Esophagus muscularis mucosa (tissue), 4 donors: ENCODE measurements around the gene SSR1. TPM values are rescaled to one million over a fixed set of nuclear protein-coding genes. Genes with fewer than 3 reads are reported as not detected.

ENCODE experiments used
- DNase-seq: peaks from one replicate; pipeline ENCODE4 v3.0.0-alpha.2; 2017; ENCODE audit errors: extremely low spot score
- H3K27ac ChIP-seq, 4 donors: fragments of 200-600 bp; sonication (generic); replicated peaks in 1 of 4; 1 replicate in 3 of 4; 2 replicates in 1 of 4; pipeline ENCODE4 v1.5.1; 2016 to 2019; ENCODE audit warnings: mild to moderate bottlenecking in 1 of 4
- H3K27me3 ChIP-seq, 4 donors: fragments of 200-600 bp; sonication (generic); one replicate each; pipeline versions ENCODE4 v1.5.1 to v1.6.0; 2016 to 2019
- H3K36me3 ChIP-seq, 4 donors: fragments of 200-600 bp; sonication (generic); one replicate each; pipeline ENCODE4 v1.5.1; 2016 to 2019
- H3K4me1 ChIP-seq, 4 donors: fragments of 200-600 bp; sonication (generic); one replicate each; pipeline ENCODE4 v1.5.1; 2016 to 2019
- H3K4me3 ChIP-seq, 4 donors: fragments of 200-600 bp; sonication (generic); 1 replicate in 2 of 4; 2 replicates in 2 of 4; pipeline ENCODE4 v1.5.1; 2016 to 2019; ENCODE audit warnings: mild to moderate bottlenecking in 4 of 4, moderate library complexity in 1 of 4
- H3K9me3 ChIP-seq, 4 donors: fragments of 200-600 bp; sonication (generic); 1 replicate in 3 of 4; 2 replicates in 1 of 4; pipeline ENCODE4 v1.5.1; 2016 to 2019
- EP300 ChIP-seq: sonication (generic); formaldehyde crosslinking; IDR thresholded peaks from one replicate; pipeline ENCODE4 v1.6.1; 2017; ENCODE audit warnings: antibody characterized with exemption
- POLR2A ChIP-seq: fragments of 450-650 bp; IDR thresholded peaks from one replicate; pipeline ENCODE4 v1.6.1; 2017; ENCODE audit warnings: antibody characterized with exemption, moderate library complexity, mild to moderate bottlenecking, low read depth
- POLR2AphosphoS5 ChIP-seq, 2 donors: sonication (generic); formaldehyde crosslinking; IDR thresholded peaks; one replicate each; pipeline ENCODE4 v1.6.1; 2017; ENCODE audit warnings: antibody characterized with exemption in 2 of 2
- WGBS: methylation state at CpG from one replicate; pipeline ENCODE4 v1.1.5; 2018; 5-methylcytosine and 5-hydroxymethylcytosine counted together
- intact Hi-C: fragments of 100-400 bp; cut with DNase I; formaldehyde crosslinking; loops from one replicate; pipeline ENCODE4 v1.15.1; 2023
- total RNA-seq, 4 donors: library from RNA; depleted of rRNA; stranded (reverse); fragments of >200 nt; gene quantifications; one replicate each; pipeline versions ENCODE4 v1.1.0 to v1.2.1, GENCODE V29; 2016
- TF ChIP-seq, protein P1 (sequence below), 3 experiments: fragments of 200-600 bp in 2 of 3; fragments of 450-650 bp in 1 of 3; sonication (generic) in 2 of 3; IDR thresholded peaks; one replicate each; pipeline ENCODE4 v1.5.1; 2017 to 2019; ENCODE audit warnings: antibody characterized with exemption in 3 of 3, mild to moderate bottlenecking in 2 of 3, moderate library complexity in 1 of 3

Gene SSR1
- total RNA-seq, 4 donors from 2014 or later: 29.5 to 41.3 (median 34.2) TPM

DNA sequence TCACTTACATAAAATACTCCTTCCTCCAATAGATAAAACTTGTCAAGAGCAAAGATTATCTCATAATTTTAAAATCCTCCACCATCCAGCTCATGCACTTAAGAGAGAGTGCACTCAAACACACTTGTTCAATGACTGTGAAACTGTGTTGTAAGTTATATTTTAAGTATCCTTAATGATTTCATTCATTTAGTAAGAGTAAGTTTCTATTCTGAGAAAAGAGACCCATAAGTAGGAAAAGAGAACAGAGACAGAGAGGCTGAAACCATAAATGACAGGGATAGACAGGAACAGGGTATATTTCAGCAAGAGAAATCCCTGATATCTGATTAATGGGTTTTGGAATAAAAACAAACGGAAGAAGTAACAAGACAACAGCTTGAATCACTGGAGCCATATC is 8.2 kb downstream of the SSR1 start:
- H3K4me3 ChIP-seq: no peak overlapping the region
- TF ChIP-seq, protein P1, sequence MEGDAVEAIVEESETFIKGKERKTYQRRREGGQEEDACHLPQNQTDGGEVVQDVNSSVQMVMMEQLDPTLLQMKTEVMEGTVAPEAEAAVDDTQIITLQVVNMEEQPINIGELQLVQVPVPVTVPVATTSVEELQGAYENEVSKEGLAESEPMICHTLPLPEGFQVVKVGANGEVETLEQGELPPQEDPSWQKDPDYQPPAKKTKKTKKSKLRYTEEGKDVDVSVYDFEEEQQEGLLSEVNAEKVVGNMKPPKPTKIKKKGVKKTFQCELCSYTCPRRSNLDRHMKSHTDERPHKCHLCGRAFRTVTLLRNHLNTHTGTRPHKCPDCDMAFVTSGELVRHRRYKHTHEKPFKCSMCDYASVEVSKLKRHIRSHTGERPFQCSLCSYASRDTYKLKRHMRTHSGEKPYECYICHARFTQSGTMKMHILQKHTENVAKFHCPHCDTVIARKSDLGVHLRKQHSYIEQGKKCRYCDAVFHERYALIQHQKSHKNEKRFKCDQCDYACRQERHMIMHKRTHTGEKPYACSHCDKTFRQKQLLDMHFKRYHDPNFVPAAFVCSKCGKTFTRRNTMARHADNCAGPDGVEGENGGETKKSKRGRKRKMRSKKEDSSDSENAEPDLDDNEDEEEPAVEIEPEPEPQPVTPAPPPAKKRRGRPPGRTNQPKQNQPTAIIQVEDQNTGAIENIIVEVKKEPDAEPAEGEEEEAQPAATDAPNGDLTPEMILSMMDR (IDR thresholded peaks at IDR 0.05): no peak
- no peak for TF ChIP-seq POLR2AphosphoS5 (IDR thresholded peaks at IDR 0.05)
- H3K27ac ChIP-seq: no peak overlapping the region
- no peaks in the 10 kb centered on the region for H3K9me3 ChIP-seq
- DNase-seq: no peak
- WGBS: 80% methylated on average over 1 of the region's 1 CpG
- peaks cover 39 to 99% (median 84%) of the 10 kb centered on the region in 4 donors for H3K36me3 ChIP-seq
- H3K4me1 ChIP-seq: peaks cover 6 to 15% (median 9%) of the 10 kb centered on the region in 4 donors
- intact Hi-C loops: no loop called here
- H3K27me3 ChIP-seq: no peaks in the 10 kb centered on the region

- WGBS: 76% methylated on average over 7 of the region's 7 CpGs
- no peaks in the 10 kb centered on the region for H3K27me3 ChIP-seq
- no peak for DNase-seq
- TF ChIP-seq POLR2A: no peak
- TF ChIP-seq EP300: no peak
- TF ChIP-seq, protein P1 (IDR thresholded peaks at IDR 0.05): no peak
- no peak for TF ChIP-seq POLR2AphosphoS5 (IDR thresholded peaks at IDR 0.05)
- H3K4me3 ChIP-seq: no peak overlapping the region
- intact Hi-C loops: no loop called here
- no peak overlapping the region for H3K27ac ChIP-seq
- no peaks in the 10 kb centered on the region for H3K4me1 ChIP-seq
- peaks cover 46 to 100% (median 82%) of the 10 kb centered on the region in 4 donors for H3K36me3 ChIP-seq
- no peaks in the 10 kb centered on the region for H3K9me3 ChIP-seq
Measured at GRCh38 chr6:7301702-7302101, 11.3 kb downstream of the SSR1 start.

DNA sequence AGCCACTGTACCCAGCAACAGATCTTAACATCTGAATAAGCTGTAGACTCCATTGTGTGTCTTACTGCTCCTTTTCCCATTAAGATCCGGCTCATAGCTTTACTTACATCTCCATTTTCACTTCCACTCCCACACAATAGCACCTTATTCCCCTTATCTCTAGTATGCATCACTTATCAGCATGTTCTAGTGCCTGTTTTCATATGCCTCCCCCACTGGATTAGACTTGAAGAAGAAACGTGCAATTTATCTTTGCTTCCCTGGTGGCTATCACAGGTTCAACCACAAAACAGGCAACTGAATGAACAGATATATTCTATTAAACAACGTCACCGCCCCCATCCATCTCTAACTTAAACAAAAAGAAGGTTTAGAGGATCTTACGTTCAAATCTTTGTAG is 12.1 kb downstream of the SSR1 start:
- Histone ChIP-seq H3K27me3 (no peaks in the 10 kb centered on the region), H3K4me3 (no peak overlapping the region), H3K36me3 (peaks cover 46 to 100% (median 84%) of the 10 kb centered on the region in 4 donors), H3K4me1 (no peaks in the 10 kb centered on the region), H3K9me3 (no peaks in the 10 kb centered on the region), H3K27ac (no peak overlapping the region)
- intact Hi-C loops: no loop called here
- no peak for DNase-seq
- 90% methylated on average over 5 of the region's 5 CpGs for WGBS
- TF ChIP-seq POLR2AphosphoS5 (IDR thresholded peaks at IDR 0.05) (no peak), POLR2A (no peak), EP300 (no peak)
- TF ChIP-seq, protein P1 (IDR thresholded peaks at IDR 0.05): no peak

GRCh38 chr6:7298113-7298512 is 14.9 kb downstream of the SSR1 start:
- WGBS: 85% methylated on average over 1 of the region's 1 CpG
- TF ChIP-seq, protein P1 (IDR thresholded peaks at IDR 0.05): no peak
- TF ChIP-seq POLR2AphosphoS5 (IDR thresholded peaks at IDR 0.05): no peak
- no peak for TF ChIP-seq EP300
- no peak for TF ChIP-seq POLR2A
- Histone ChIP-seq H3K9me3 (no peaks in the 10 kb centered on the region), H3K36me3 (peaks cover 48 to 99% (median 85%) of the 10 kb centered on the region in 4 donors), H3K27me3 (no peaks in the 10 kb centered on the region), H3K4me1 (no peaks in the 10 kb centered on the region), H3K27ac (no peak overlapping the region), H3K4me3 (no peak overlapping the region)
- no peak for DNase-seq
- intact Hi-C loops: no loop called here

DNA sequence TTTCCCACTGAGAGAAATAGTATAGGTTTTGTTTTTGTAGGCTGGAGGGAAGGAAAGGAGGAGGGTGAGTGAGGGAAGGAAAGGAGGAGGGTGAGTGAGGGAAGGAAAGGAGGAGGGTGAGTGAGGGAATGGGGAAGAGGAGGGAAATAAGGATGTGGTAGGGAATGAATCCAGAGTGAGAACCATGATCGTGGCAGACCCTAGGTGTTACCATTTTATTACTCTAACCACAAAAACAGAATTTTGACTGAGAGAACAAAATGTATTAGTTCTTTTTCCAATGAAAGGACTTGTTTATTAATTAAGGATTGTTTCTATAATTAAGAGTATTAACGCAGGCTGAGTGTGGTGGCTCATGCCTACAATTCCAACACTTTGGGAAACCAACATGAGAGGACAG is 16.4 kb downstream of the SSR1 start:
- 79% methylated on average over 2 of the region's 2 CpGs for WGBS
- TF ChIP-seq POLR2A: no peak
- H3K36me3 ChIP-seq: peaks cover 33 to 99% (median 80%) of the 10 kb centered on the region in 4 donors

More for the DNA sequence above, 16.4 kb downstream of the SSR1 start:
- Histone ChIP-seq H3K9me3 (no peaks in the 10 kb centered on the region), H3K27ac (no peak overlapping the region), H3K27me3 (no peaks in the 10 kb centered on the region), H3K4me3 (no peak overlapping the region), H3K4me1 (no peaks in the 10 kb centered on the region)
- no peak for DNase-seq
- intact Hi-C loops: no loop called here
